Globus pallidus (tissue), 1 donor: ENCODE results near the gene ACOT8.
"Not testable (repeated sequence)": the region's sequence is repeated elsewhere in the genome, so short reads cannot be mapped to it uniquely, and the experiment has no call there.

Source experiments
- DNase-seq: peaks from one replicate; pipeline ENCODE4 v3.0.0-alpha.2; 2015; ENCODE audit warnings: low spot score

ACOT8 gene

DNA sequence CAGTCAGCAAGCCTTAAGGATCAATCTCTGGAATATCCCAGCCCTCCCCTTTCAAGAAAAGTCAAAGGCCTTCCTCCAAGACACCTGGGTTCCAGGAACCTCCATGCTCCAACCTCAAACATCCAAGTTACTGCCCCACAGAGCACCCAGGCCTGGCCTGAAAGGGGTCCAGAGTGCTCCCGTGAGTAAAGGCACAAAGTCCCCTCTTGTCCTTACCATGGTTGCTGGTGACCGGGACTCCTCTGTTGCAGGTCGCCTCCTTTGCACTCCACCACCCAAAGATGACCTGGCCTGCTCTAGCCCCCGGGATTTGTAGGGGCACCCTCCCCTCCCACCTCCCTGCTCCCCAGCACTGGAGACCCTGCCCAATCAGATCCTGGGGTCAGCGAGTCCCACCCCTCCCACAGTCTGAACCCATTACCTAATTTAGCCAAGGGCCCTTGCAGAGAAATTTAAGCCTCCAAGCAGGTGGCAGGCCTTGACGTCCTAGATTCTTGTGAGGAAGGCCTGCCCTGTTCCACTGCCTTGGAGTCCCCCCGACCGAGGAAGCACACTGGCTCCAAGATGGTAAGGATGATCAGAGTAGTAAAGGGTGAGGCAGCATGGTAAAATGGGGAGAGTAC is 30.1 kb downstream of the ACOT8 start, which contains the start of gene TNNC2:
Gene TNNC2 (minus strand): TSS at position 283 of the 623 bp plus-strand sequence. CDS start 64 bp downstream, at position 219.
- DNase-seq, result no peak

GRCh38 chr20:45826381-45827019 is 30.7 kb downstream of the ACOT8 start:
- no peak for DNase-seq

DNA sequence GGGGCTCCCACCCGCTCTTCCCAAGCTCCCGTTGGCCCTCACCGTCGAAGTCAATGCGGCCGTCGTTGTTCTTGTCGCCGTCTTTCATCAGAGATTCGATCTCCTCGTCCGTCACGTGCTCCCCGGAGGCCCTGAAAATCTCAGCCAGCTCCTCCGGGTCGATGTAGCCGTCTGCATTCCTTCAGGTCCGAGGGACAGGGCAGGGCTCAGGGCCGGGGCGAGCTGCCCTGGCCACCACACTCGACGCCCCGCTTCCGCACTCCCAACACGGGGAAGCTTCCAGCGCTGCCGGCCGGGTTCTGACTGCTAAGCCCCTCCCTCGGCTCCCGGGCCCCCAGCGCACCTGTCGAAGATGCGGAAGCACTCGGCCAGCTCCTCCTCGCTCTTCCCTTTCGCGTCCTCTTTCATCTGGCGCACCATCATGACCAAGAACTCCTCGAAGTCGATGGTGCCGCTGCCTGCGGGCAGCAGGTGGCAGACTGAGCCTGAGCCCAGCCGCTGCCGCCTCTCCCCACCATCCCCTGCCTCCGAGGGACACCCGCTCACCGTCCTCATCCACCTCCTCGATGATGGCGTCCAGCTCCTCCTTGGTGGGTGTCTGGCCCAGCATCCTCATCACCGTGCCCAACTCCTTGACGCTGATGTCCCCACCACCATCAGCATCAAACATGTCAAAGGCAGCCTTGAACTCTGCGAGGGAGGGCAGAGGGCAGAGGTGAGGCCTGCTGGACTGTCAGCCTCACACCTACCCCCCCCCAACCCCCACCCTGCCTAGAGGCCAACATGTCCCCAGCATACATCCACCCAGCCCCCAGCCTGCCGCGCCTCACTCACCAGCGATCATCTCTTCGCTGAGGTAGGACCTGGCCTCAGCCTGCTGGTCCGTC is 33.0 kb downstream of the ACOT8 start:
- no peak for DNase-seq

- DNase-seq, result no peak
Observed at GRCh38 chr20:45822857-45823256, 34.3 kb downstream of the ACOT8 start.

- no peak for DNase-seq
Observed at GRCh38 chr20:45821947-45822346, 35.2 kb downstream of the ACOT8 start.

DNA sequence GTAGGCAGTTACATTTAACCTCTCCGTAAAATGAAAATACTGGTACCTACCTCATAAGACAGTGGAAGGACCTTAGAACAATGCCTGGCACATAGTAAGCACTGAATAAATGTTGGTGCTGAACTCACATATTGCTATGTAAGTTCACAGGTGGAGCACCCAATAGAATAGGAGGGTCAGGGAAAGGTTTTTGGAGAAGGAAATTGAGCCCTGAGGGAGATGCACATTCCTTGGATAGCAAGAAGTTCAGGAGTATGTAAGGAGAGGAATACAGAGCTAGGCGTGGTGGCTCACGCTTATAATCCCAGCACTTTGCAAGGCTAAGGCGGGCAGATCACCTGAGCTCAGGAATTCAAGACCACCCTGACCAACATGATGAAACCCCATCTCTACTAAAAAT is 37.7 kb downstream of the ACOT8 start:
- no peak for DNase-seq

GRCh38 chr20:45818239-45818638 is 39.0 kb downstream of the ACOT8 start:
- no peak for DNase-seq

DNA sequence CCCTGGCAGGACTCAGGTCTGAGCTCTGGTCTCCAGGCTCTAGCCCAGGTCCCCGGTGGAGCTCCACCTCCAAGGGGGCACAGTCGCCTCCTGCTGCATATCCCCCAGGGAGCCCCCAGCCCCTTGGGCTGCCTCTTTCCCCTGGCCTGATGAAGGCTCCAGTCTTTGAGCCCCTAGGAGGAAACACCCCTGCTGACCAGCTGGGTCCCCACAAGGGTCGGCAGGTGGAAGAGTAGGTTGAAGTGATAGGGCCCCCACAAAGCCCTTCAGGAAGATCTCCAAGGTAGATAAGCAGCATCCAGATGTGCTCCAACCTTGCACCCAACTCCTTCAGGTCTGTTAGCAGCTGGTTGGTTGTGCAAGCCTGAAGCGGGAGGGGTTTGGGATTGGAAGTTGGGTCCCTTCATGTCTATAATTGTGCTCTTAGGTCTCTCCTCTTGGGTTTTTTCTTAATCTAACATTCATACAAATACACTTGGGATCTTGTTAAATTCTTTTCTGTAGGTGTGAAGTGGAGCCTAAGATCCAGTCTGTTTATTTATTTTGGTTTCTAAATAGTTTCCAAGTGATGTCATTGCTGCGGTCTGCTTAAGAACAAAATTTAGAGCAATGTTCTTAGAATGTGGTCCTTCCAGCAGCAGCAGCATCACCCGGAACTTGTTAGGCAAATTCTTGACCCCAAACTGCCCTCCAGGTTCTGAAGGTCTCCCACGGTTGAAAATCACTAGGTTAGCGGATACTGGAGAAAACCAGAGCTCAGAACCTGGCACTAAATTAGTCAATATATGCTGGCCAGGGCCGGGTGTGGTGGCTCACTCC is 39.6 kb downstream of the ACOT8 start:
- DNase-seq, result no peak

DNA sequence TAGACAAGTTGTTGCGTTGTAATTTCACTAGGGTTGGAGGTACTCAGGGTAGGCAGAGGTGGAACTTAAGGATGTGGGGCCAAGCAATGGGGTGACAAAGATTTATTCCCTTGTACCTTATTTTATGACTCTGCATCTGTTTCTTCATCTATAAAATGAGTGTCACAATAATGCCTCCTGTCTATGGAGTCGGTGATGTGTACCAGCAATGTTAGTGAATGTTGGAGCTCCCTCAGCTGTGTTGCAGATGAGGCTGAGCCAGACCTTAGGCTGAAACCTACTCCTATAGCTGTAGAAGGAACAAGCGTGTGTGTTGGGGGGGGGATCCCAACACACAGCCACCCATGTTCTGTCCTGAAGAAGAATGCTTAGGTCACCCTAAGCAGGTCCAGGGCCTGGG is 40.2 kb downstream of the ACOT8 start:
- no peak for DNase-seq

- no peak for DNase-seq
Observed at GRCh38 chr20:45814314-45814713, 42.9 kb downstream of the ACOT8 start.

DNA sequence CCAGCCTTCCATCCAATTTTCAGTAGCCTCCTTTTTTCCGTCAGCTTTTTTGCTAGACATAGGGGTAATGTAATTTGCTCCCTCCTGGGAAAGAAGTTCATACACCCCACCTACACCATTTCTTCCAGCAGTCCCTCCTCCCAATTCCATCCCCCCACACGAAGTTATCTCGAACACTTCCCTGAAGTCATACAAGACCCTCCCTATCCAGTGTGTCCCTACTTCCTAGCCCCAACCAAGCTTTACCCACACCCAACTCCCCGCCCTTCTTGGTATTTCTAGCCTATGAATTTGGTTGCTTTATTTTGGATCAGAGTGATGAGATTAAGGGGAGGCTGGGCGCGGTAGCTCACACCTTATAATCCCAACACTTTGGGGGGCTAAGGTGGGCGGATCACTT is 43.7 kb downstream of the ACOT8 start:
- DNase-seq, result no peak

GRCh38 chr20:45813006-45813340 is 44.2 kb downstream of the ACOT8 start:
- DNase-seq, result no peak

DNA sequence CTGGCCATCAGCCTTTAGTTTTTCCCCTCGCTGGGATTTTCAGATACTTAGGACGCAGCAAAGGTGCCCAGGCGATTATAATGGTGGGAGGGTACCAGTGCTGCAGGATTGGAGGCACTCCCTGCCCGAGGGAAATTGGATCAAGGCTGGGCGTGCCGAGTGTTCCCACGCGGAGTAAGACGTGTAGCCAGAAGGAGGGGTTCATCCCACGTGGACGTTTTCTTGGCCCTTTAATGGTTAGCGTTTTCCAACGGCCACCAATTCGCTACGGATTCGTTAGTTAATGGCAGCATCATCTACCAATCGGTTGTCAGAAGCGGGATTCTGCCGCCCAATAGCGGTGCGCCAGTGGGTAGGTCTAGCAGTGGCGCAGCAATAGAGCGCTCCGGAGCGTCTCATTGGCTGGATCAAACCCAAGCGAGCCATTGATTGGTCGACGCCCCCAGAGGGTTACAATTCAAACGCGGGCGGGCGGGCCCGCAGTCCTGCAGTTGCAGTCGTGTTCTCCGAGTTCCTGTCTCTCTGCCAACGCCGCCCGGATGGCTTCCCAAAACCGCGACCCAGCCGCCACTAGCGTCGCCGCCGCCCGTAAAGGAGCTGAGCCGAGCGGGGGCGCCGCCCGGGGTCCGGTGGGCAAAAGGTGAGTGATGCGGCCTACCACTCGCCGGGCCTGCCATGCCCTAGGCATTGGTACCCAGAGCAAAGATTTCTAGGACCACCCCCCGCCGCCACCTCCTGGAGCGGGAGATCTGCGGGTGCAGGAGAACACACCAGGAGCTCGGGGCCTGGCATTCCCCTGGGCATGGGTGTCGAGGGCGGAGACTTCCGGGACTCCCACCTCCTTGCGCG is 44.8 kb downstream of the ACOT8 start, which contains the start of gene UBE2C:
Gene UBE2C (plus strand): TSS at position 488 of the 849 bp plus-strand sequence. CDS start 52 bp downstream, at position 540.
- DNase-seq, result peak; percentile 98

- no peak for DNase-seq
Observed at GRCh38 chr20:45810191-45810970, 46.8 kb downstream of the ACOT8 start.

DNA sequence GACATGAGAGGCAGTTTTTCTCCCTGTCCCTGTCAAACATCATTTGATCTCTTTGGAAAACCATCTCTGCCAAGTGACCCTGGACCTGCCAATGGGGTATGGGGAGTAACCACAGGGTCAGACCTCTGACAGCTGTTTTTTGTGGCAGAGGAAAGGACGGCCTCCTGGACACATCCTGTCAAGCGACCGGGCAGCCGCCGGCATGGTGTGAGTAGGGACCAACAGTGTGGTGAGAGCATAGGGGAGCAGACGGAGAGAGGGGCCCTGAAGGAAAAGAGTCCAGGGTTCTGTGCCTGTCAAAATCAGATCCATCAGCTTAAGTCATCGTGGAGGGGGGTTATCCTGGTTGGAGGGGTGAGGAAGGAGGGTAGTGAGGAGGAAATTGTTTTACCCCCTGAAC is 55.3 kb downstream of the ACOT8 start:
- DNase-seq, result no peak

GRCh38 chr20:45798935-45799642 is 58.1 kb downstream of the ACOT8 start:
- DNase-seq, result no peak

DNA sequence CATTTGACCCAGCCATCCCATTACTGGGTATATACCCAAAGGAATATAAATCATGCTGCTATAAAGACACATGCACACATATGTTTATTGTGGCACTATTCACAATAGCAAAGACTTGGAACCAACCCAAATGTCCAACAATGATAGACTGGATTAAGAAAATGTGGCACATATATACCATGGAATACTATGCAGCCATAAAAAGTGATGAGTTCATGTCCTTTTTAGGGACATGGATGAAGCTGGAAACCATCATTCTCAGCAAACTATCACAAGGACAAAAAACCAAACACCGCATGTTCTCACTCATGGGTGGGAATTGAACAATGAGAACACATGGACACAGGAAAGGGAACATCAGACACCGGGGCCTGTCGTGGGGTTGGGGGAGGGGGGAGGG is 59.2 kb downstream of the ACOT8 start:
- not testable (repeated sequence) for DNase-seq

DNA sequence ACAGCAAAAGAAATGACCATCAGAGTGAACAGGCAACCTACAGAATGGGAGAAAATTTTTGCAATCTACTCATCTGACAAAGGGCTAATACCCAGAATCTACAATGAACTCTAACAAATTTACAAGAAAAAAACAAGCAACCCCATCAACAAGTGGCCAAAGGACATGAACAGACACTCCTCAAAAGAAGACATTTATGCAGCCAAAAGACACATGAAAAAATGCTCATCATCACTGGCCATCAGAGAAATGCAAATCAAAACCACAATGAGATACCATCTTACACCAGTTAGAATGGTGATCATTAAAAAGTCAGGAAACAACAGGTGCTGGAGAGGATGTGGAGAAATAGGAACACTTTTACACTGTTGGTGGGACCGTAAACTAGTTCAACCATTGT is 59.7 kb downstream of the ACOT8 start:
- DNase-seq, result not testable (repeated sequence)

DNA sequence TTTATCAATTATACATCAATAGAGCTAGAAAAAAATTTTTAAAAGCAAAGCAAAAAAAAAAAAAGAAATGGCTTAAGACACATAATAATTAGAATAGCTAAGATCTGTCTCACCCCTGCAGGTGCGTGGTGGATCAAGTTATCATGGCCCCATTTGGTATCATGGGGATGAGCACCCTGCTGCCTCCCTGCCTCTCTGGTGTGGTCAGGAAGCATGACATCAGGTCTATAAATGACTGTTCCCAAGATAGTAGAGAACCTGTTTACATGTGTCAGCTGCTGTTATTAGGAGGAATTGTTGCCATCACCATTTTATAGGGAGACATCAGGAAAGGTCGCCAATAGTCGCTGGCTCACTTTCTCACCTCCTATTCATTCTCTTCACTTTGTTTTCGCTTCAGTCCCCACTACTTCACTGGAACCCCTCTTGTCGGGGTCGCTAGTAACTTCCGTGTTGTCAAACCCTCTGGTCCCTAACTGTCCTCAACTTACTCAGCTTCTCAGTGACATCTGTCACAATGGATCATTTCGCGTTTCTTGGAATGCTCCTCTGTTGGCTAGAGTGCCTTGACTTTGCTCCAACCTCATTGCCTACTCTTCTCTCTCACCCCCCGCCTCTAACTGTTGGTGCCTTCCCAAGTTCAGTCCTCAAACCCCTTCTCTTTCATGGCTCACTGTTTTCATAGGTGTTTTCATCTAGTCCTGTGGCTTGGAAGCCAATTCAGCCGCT is 60.7 kb downstream of the ACOT8 start:
- no peak for DNase-seq
